ENCODE results near the gene TLE1. TPM values are rescaled to one million over a fixed set of nuclear protein-coding genes. Genes with fewer than 3 reads are reported as not detected.

The TLE1 gene
- total RNA-seq, 4 donors from 2014 or later, result 51.5 to 77.3 (median 62.2) TPM

DNA sequence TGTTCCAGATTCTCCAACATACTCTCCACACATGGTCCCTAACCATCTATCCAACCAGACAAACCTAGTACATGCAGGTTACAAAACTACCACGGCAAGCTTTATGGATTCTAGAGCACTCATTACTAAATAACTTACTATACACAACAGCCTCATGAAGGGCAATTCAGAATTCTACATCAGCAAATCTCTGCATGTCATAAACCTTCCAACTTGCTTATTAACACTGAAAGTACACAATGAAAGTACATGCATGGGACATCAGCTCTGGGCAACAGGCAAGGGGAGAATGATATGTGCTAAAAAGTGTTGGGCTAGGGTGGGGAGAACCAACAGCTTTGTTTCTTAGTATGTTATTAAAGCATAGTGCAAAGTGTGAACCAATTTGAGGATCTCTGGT lies 70.4 kb downstream of the TLE1 start:
- intact Hi-C loops (cut with DNase I; ENCODE audit: low total_unique reads) (no loop called here), in situ Hi-C loops (cut with MboI; ENCODE audit: low pct_ligation_motif_present in 1 of 4, low pct_unique_long_range_greater_than_20kb in 1 of 4, low sequenced_read_pairs in 3 of 4) (loop anchor here in 2 of 4 donors (10.0 to 25.0 kb wide), 4 partner anchors 64 to 232 kb away; no protein-coding TSS in a partner anchor)
- Histone ChIP-seq H3K27ac (peak overlapping the region in 1 of 4 donors; percentile 12), H3K9me3 (no peaks in the 10 kb centered on the region), H3K27me3 (no peaks in the 10 kb centered on the region), H3K4me3 (no peak overlapping the region), H3K4me1 (peaks cover 0 to 14% (median 3%) of the 10 kb centered on the region in 4 donors), H3K36me3 (peaks cover 0 to 5% (median 0%) of the 10 kb centered on the region in 4 donors)
- no peak for DNase-seq
- TF ChIP-seq, protein P1, sequence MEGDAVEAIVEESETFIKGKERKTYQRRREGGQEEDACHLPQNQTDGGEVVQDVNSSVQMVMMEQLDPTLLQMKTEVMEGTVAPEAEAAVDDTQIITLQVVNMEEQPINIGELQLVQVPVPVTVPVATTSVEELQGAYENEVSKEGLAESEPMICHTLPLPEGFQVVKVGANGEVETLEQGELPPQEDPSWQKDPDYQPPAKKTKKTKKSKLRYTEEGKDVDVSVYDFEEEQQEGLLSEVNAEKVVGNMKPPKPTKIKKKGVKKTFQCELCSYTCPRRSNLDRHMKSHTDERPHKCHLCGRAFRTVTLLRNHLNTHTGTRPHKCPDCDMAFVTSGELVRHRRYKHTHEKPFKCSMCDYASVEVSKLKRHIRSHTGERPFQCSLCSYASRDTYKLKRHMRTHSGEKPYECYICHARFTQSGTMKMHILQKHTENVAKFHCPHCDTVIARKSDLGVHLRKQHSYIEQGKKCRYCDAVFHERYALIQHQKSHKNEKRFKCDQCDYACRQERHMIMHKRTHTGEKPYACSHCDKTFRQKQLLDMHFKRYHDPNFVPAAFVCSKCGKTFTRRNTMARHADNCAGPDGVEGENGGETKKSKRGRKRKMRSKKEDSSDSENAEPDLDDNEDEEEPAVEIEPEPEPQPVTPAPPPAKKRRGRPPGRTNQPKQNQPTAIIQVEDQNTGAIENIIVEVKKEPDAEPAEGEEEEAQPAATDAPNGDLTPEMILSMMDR (IDR thresholded peaks at IDR 0.05), result no peak
- TF ChIP-seq POLR2AphosphoS5 (IDR thresholded peaks at IDR 0.05) (no peak), EP300 (IDR thresholded peaks at IDR 0.05; ENCODE audit: low read depth) (no peak), POLR2A (IDR thresholded peaks at IDR 0.05) (no peak)
- 40% methylated on average over 1 of the region's 1 CpG; no CpG with 5 or more reads in 1 of the 2 donors for WGBS, 2 donors (ENCODE audit: low coverage in 1 of 2)

DNA sequence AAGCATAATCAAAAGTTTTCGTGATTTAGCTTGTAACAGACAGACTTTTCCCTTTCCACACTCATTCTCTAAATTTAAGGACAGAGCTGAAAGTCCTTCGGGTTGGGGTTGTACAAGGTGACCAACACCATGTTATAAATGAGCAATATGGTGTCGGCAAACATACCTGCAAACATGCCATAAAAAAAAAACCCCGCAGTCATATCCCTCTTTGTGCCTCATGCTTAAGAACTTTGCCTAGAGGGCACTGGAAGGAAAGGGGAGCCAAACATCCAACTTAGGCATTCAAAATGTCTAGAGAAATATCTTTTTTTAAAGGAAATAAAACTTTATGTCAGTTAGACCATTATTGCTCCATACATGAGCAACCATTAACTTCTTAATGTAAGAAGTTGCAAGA lies 73.2 kb downstream of the TLE1 start:
- no peak for DNase-seq
- Histone ChIP-seq H3K27ac (no peak overlapping the region), H3K9me3 (no peaks in the 10 kb centered on the region), H3K4me1 (peaks cover 0 to 19% (median 3%) of the 10 kb centered on the region in 4 donors), H3K36me3 (peaks cover 0 to 11% (median 3%) of the 10 kb centered on the region in 4 donors), H3K27me3 (no peaks in the 10 kb centered on the region), H3K4me3 (no peak overlapping the region)
- 98 to 100% methylated on average over 4 of the region's 4 CpGs for WGBS, 2 donors (ENCODE audit: low coverage in 1 of 2)
- intact Hi-C loops (cut with DNase I; ENCODE audit: low total_unique reads) (no loop called here), in situ Hi-C loops (cut with MboI; ENCODE audit: low pct_ligation_motif_present in 1 of 4, low pct_unique_long_range_greater_than_20kb in 1 of 4, low sequenced_read_pairs in 3 of 4) (loop anchor here in 2 of 4 donors (10.0 to 25.0 kb wide), 4 partner anchors 61 to 229 kb away; no protein-coding TSS in a partner anchor)
- TF ChIP-seq POLR2A (IDR thresholded peaks at IDR 0.05), result no peak
- TF ChIP-seq POLR2AphosphoS5 (IDR thresholded peaks at IDR 0.05), result no peak
- no peak for TF ChIP-seq EP300 (IDR thresholded peaks at IDR 0.05; ENCODE audit: low read depth)
- TF ChIP-seq, protein P1 (IDR thresholded peaks at IDR 0.05), result no peak

DNA sequence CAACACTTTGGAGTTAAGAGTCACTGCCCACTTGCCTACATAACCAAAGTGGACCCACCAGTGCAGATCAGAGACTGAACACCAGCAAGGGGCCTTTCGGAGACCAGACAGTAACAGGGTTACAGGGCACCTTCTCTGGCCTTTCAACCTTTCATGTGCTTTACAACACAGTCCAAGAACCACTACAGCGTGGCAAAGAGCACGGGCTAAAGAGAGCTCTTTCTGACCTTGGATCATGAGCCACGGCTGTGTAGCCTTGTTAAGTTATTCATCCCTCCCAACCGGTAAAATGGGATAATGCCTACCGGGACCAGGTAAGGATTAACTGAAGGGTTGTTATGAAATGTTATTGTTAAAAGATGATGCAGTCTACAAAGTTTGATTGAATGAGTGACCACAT lies 75.0 kb downstream of the TLE1 start:
- TF ChIP-seq POLR2A (IDR thresholded peaks at IDR 0.05), result no peak
- TF ChIP-seq POLR2AphosphoS5 (IDR thresholded peaks at IDR 0.05), result no peak
- TF ChIP-seq, protein P1 (IDR thresholded peaks at IDR 0.05), result no peak
- TF ChIP-seq EP300 (IDR thresholded peaks at IDR 0.05; ENCODE audit: low read depth), result no peak
- 94% methylated on average over 6 of the region's 6 CpGs; no CpG with 5 or more reads in 1 of the 2 donors for WGBS, 2 donors (ENCODE audit: low coverage in 1 of 2)
- Histone ChIP-seq H3K4me1 (peaks cover 0 to 9% (median 7%) of the 10 kb centered on the region in 4 donors), H3K27ac (peak overlapping the region; percentile 68 to 78 (median 72)), H3K36me3 (peaks cover 0 to 16% (median 7%) of the 10 kb centered on the region in 4 donors), H3K27me3 (no peaks in the 10 kb centered on the region), H3K9me3 (no peaks in the 10 kb centered on the region), H3K4me3 (no peak overlapping the region)
- no peak for DNase-seq
- in situ Hi-C loops (cut with MboI; ENCODE audit: low pct_ligation_motif_present in 1 of 4, low pct_unique_long_range_greater_than_20kb in 1 of 4, low sequenced_read_pairs in 3 of 4), result loop anchor here in 2 of 4 donors (10.0 to 25.0 kb wide), 4 partner anchors 60 to 227 kb away; no protein-coding TSS in a partner anchor
- intact Hi-C loops (cut with DNase I; ENCODE audit: low total_unique reads), result loop anchor here (5.0 kb wide), 2 partner anchors 73 to 817 kb away; partner anchors contain the start of gene TLE1

DNA sequence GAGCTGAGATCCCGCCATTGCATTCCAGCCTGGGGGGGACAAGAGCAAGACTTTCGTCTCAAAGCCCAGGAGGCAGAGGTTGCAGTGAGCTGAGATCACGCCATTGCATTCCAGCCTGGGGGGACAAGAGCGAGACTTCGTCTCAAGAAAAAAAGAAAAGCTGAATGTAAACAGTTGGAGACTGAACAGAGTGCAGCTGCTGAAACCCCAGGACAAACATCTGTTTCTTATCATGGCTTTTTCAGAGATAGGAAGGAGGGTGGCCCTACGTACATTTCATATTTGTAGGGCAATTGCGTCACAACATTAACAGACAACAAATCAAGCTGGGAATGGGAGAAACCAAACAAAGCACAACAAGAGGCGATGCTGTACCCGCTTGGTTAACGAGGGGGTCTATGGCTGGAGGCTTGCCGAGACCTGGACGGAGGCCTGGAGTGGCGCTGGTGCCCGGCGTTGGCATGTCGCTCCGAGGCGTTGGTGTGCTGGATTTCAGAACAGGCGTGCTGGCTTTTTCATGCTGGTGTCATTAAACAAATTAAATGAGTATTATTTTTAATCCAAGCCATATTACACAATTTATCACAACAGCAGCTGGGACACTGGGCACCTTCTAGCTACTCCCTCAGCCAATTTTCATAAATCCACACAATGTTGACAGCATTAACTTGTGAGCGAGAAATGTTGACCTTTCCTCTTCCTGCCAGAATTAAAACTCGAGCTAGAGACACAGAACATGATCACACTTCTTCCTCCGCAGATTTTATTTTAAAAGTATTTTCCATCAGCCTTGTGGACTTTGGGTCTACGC lies 76.1 kb downstream of the TLE1 start:
- Histone ChIP-seq H3K4me3 (no peak overlapping the region), H3K36me3 (peaks cover 0 to 25% (median 7%) of the 10 kb centered on the region in 4 donors), H3K9me3 (no peaks in the 10 kb centered on the region), H3K27me3 (no peaks in the 10 kb centered on the region), H3K27ac (peak overlapping the region; percentile 68 to 78 (median 72)), H3K4me1 (peaks cover 0 to 6% (median 5%) of the 10 kb centered on the region in 4 donors)
- peak; percentile 47 for DNase-seq
- TF ChIP-seq EP300 (IDR thresholded peaks at IDR 0.05; ENCODE audit: low read depth) (peak; percentile 84), POLR2AphosphoS5 (IDR thresholded peaks at IDR 0.05) (peak; percentile 86 to 94 (median 93))
- TF ChIP-seq, protein P1 (IDR thresholded peaks at IDR 0.05), result no peak
- WGBS, 2 donors (ENCODE audit: low coverage in 1 of 2), result 61 to 63% methylated on average over 9 to 23 of the region's 23 CpGs
- in situ Hi-C loops (cut with MboI; ENCODE audit: low pct_ligation_motif_present in 1 of 4, low pct_unique_long_range_greater_than_20kb in 1 of 4, low sequenced_read_pairs in 3 of 4) (loop anchor here in 2 of 4 donors (10.0 to 25.0 kb wide), 4 partner anchors 58 to 226 kb away; no protein-coding TSS in a partner anchor), intact Hi-C loops (cut with DNase I; ENCODE audit: low total_unique reads) (loop anchor here (5.0 kb wide), 2 partner anchors 74 to 816 kb away; partner anchors contain the start of gene TLE1)

Measured in transverse colon (tissue), 4 donors.